RWPE1 (cell line): ENCODE data around the gene SLC7A1.

Source experiments
- CTCF ChIA-PET: fragments of 350-600 bp; sonication (Branson Sonifier 250); formaldehyde crosslinking; extraction: SDS; loops from one replicate; lab custom pipeline; 2021; lab: Yijun Ruan, JAX
- POLR2A ChIA-PET: fragments of 400-600 bp; formaldehyde crosslinking; extraction: SDS; loops from one replicate; lab custom pipeline; 2020; ENCODE audit warnings: antibody characterized with exemption; ENCODE audit not compliant: low non-redundant PET; lab: Yijun Ruan, JAX
- DNase-seq: peaks from one replicate; pipeline ENCODE4 v3.0.0; 2012; ENCODE audit warnings: low spot score
- H3K27ac ChIP-seq: fragments of 450-650 bp; 2 replicates; pipeline ENCODE4 v1.5.1; 2017
- CTCF ChIP-seq: fragments of 450-650 bp; conservative IDR thresholded peaks from 2 replicates; pipeline ENCODE4 v1.5.1; 2017; ENCODE audit warnings: low read depth, mild to moderate bottlenecking

The SLC7A1 gene

GRCh38 chr13:29521336-29521735, 74.2 kb downstream of the SLC7A1 start:
- no peak overlapping the region for H3K27ac ChIP-seq
- CTCF ChIA-PET, result no interaction called here
- no peak for DNase-seq
- POLR2A ChIA-PET, result no interaction called here
- TF ChIP-seq CTCF, result no peak

DNA sequence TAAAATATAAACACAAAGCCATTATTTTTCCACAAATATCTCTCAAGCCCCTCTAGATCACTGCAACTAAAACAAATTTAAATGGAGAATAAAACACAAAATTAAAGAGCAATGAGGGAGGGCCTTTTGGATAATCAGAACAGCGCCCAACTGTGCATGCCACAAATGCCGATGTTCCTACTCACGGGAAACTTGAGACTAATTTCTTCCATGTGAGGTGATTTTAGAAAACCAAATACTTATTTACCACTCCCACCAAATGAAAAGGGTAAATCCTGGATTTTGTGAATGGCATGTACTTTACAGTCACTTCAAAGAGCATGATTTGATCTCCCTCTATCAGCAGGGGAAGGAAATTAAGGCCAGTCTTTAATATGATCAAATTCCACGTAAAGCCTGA, 74.8 kb downstream of the SLC7A1 start:
- DNase-seq, result no peak
- CTCF ChIA-PET, result no interaction called here
- H3K27ac ChIP-seq, result no peak overlapping the region
- no peak for TF ChIP-seq CTCF
- POLR2A ChIA-PET, result no interaction called here

DNA sequence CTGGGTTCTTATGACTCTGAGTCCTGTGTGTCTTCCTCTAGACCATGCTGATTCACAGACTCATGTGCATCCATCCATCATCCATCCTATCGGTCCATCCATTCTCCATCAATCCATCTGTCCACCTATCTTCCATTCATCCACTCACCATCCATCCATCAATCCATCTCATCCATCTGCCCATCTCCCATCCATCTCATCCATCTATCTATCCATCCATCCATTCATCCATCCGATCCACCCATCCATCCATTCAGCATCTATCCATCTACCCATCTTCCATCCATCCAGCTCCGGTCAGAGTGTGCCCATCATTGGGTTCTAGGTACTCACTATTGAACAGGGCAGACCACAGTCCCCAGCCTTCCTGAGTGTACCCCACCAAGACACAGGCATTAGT, 75.6 kb downstream of the SLC7A1 start:
- ChIA-PET CTCF (no interaction called here), POLR2A (no interaction called here)
- H3K27ac ChIP-seq, result no peak overlapping the region
- DNase-seq, result no peak
- TF ChIP-seq CTCF, result no peak

DNA sequence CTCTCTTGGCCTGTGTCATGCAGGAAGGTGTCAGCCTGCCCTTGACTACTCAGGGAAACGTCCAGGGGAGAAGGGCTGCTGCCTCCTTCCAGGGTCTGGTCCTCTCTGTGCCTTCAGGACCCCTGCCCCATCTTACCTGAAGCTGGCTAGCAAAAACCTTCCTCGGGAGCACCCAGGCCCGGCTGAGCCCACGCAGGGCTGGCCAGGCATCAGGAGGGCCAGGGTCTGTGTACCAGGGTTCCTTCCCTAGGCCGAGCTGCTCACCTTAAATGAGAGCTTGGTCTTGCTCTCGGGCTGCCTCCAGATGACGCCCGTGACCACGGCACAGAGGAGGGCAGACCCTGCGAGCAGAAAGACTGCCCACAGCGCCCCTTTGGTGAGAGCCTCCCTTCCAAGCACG, 78.6 kb downstream of the SLC7A1 start:
- 0 out of 2 replicates have a peak overlapping the region, but pooled peaks have one; percentile 14 for H3K27ac ChIP-seq
- no peak for DNase-seq
- CTCF ChIA-PET, result interaction anchor here (0.9 kb wide), 1 partner anchor 8 kb away, joined by 3 read pairs; no protein-coding TSS in a partner anchor
- TF ChIP-seq CTCF, result no peak
- POLR2A ChIA-PET, result no interaction called here

DNA sequence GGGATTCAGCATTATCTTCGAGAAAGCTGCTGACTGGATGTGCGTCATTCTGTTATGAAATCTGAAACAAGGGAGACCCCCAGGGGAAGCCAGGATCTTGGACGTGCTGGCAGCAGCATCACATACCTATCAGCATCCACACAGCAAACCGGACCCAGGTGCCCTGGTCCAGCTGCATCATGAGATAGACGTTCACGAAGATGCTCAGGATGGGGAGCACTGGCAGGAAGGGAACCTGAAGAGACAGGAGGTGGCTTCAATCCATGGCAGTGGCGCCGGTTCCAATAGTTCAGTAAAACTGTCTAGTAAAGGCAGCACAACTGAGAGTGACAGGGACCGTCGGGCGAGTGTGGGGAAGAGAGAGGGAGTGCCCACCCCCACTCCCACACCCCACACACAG, 79.5 kb downstream of the SLC7A1 start:
- no peak for TF ChIP-seq CTCF
- CTCF ChIA-PET, result no interaction called here
- DNase-seq, result no peak
- POLR2A ChIA-PET, result no interaction called here
- peak overlapping the region; percentile 52 for H3K27ac ChIP-seq

DNA sequence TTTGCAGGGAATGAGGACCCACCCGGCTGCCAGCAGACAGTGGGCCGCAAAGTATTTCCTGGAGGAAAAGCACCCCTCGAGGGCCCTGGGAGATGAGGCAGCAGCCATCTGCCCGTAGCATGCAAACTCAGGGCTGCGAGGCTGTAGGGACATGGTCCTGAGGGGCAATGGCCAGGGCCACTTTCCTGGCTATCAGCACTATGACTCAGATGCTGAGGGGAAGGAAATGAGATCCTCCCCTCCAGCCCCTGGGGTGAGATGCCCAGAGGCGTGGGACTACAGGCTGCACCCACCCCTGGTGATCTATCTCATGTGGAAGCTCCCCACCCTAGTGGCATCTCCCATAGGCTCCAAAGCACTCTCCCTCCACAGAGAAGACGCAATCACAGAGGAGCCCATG, 80.1 kb downstream of the SLC7A1 start:
- H3K27ac ChIP-seq, result peak overlapping the region; percentile 52
- DNase-seq, result no peak
- TF ChIP-seq CTCF, result no peak
- ChIA-PET CTCF (no interaction called here), POLR2A (no interaction called here)
